Activated T-cell treated with anti-CD3 and anti-CD28 coated beads for 4 hours (primary cell): ENCODE results near the gene UBE2L3.
"Not testable (repeated sequence)": the region's sequence is repeated elsewhere in the genome, so short reads cannot be mapped to it uniquely, and the experiment has no call there.

Source experiments
- DNase-seq: peaks from one replicate; pipeline ENCODE4 v3.0.0-alpha.2; 2020

UBE2L3 gene

GRCh38 chr22:21573293-21573734, 5.8 kb downstream of the UBE2L3 start:
- DNase-seq, result no peak

- no peak for DNase-seq
These were observed 6.4 kb downstream of the UBE2L3 start for GRCh38 chr22:21573750-21574494.

GRCh38 chr22:21579474-21579851, 11.9 kb downstream of the UBE2L3 start:
- DNase-seq, result no peak

GRCh38 chr22:21580623-21581007, 13.1 kb downstream of the UBE2L3 start:
- not testable (repeated sequence) for DNase-seq

GRCh38 chr22:21581009-21581713, 13.6 kb downstream of the UBE2L3 start:
- not testable (repeated sequence) for DNase-seq

- no peak for DNase-seq
These were observed 15.6 kb downstream of the UBE2L3 start for GRCh38 chr22:21582801-21583740.

- DNase-seq, result no peak
These were observed 17.9 kb downstream of the UBE2L3 start for GRCh38 chr22:21585389-21585788.

- DNase-seq, result no peak
These were observed 20.5 kb downstream of the UBE2L3 start for GRCh38 chr22:21587803-21588611.

- DNase-seq, result no peak
These were observed 21.9 kb downstream of the UBE2L3 start for GRCh38 chr22:21589396-21589795.

GRCh38 chr22:21590809-21591641, 23.5 kb downstream of the UBE2L3 start:
- no peak for DNase-seq

- DNase-seq, result no peak
These were observed 24.2 kb downstream of the UBE2L3 start for GRCh38 chr22:21591695-21592094.

- no peak for DNase-seq
These were observed 24.9 kb downstream of the UBE2L3 start for GRCh38 chr22:21592422-21592821.

GRCh38 chr22:21593406-21594232, 26.1 kb downstream of the UBE2L3 start:
- DNase-seq, result no peak

- no peak for DNase-seq
These were observed 27.4 kb downstream of the UBE2L3 start for GRCh38 chr22:21594865-21595452.

GRCh38 chr22:21596356-21597135, 29.0 kb downstream of the UBE2L3 start:
- DNase-seq, result not testable (repeated sequence)

- no peak for DNase-seq
These were observed 30.8 kb downstream of the UBE2L3 start for GRCh38 chr22:21598302-21598701.

- DNase-seq, result no peak
These were observed 31.8 kb downstream of the UBE2L3 start for GRCh38 chr22:21599053-21599893.

GRCh38 chr22:21602579-21602978, 35.1 kb downstream of the UBE2L3 start:
- no peak for DNase-seq
